T47D (cell line): ENCODE results near the gene RNF223.

Source experiments
- DNase-seq, 2 experiments: peaks; one replicate each; pipeline versions ENCODE4 v3.0.0 to v3.0.0-alpha.2; 2011 to 2012; ENCODE audit warnings: low read depth in 1 of 2, low spot score in 1 of 2
- JUND ChIP-seq: IDR thresholded peaks from 2 replicates; pipeline ENCODE4 v1.6.1; 2012; ENCODE audit warnings: low read depth
- in situ Hi-C: cut with HindIII; loops from 2 replicates; pipeline ENCODE4 v1.10.0; 2016; ENCODE audit warnings: low sequenced_read_pairs, low pct_unique_long_range_greater_than_20kb

RNF223 gene

DNA sequence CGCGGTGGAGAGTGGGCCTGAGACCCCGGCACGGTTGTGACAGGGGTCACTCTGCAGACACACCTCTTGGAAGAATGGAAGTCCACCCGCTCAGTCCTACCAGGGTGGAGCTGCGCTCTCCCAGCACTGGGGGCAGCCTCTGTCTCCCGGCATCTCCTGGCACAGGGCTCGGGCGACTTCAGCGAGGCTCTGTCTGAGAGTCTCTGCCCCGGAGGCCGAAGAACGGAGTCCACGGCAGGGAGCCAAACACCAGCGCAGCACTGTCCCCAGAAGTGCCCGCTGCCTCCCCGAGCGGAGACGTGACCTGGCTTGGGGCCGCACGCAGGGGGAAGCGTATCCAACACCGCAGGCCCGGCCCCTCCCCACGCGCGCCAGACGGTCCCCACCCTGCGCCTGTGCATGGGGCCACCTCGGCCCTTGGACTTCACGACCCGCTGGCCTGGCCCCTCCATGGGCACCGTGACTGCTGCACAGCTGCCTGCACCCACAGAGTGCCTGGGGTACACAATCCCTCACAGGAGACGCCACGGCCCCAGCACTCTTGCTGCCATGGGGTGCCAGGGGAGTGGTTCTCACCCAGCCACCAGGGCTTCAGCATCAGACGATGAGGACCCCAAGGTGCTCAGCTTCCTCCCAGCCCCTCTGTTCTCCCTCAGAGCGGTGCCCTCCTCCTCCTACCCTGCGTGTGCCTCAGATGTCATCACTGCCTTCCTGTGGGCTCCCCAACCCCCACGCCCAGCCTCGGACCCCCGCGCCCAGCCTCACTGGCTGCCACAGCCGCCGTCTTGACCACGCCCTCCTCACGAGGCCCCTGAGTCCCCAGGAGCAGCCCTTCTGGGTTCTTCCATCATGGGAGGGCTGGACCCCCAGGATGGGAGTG, 14.9 kb upstream of the RNF223 start:
- in situ Hi-C loops = no loop called here
- no peak for DNase-seq
- no peak for TF ChIP-seq JUND

GRCh38 chr1:1088029-1088800, 14.1 kb upstream of the RNF223 start:
- DNase-seq = no peak
- in situ Hi-C loops = no loop called here
- no peak for TF ChIP-seq JUND

DNA sequence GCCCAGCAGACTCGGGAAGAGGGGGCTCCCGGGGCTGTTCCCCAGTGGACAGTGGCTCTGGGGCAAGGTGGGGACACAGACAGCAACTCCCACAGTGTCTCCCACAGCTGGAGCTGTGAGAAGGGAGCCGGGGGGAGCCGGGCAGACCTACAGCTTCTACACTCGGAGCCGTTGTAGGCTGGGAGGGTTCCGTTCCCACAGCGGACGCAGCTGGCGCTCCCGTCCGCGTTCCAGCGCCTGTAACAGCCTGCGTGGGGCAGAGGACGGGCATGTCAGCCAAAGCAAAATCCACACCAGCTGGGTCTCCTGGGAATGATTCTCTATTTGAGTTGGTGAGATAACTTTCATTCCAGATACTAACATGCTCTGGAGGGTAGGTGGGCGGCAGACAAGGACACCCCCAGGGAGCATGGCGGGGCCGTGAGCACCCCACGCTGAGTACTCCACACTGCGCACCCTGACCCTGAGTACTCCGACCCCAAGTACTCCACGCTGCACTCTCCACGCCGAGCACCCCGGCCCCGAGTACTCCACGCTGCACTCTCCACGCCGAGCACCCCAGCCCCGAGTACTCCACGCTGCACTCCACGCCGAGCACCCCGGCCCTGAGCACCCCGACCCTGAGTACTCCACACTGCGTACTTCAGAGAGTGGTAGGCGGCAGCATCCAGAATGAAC, 13.4 kb upstream of the RNF223 start:
- in situ Hi-C loops = no loop called here
- no peak for TF ChIP-seq JUND
- DNase-seq = no peak

GRCh38 chr1:1086911-1087341, 12.8 kb upstream of the RNF223 start:
- no peak for DNase-seq
- TF ChIP-seq JUND = no peak
- in situ Hi-C loops = no loop called here

DNA sequence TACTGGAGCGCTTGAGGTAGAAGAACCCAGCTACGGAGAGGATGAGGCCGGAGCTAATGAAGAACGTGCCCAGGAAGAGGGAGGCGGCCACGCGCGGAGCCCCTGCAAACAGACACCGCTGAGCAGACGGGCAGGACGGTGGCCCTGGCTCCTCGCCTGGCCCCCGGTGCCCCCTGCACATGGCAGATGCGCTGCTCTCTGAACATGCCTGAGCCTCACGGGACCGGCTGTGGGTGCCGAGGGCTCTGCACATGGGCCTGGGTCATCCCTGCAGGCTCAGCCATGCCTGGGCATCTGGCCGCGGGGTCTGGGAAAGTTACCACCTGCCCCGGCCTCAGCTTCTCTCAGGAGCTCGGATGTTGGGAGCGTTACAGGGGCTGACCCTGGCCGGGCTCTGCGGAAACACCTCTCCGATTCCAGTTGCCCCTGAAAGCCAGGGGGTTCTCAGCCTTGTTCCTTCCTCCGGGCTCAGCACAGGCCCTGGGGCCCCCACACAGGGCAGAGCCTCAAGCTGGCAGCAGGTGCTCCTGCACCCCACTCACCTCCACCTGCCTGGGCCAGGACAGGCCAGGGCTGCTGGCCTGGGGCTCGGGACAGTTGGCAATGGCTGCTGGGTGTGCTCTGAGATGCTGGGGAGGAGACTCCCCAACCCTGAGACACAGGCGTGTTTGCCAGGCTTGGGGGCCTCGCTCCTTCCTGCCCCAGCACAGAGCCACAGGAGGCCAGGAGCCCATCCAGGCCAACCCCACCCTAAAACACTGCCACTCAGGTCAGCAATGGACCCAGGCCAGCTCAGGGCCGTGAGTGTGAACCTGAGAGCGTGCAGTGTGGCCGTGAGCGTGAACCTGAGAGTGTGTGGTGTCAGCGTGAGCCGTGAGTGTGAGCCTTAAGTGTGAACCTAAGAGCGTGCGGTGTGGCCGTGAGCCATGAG, 12.1 kb upstream of the RNF223 start:
- no peak for DNase-seq
- in situ Hi-C loops = no loop called here
- TF ChIP-seq JUND = no peak

DNA sequence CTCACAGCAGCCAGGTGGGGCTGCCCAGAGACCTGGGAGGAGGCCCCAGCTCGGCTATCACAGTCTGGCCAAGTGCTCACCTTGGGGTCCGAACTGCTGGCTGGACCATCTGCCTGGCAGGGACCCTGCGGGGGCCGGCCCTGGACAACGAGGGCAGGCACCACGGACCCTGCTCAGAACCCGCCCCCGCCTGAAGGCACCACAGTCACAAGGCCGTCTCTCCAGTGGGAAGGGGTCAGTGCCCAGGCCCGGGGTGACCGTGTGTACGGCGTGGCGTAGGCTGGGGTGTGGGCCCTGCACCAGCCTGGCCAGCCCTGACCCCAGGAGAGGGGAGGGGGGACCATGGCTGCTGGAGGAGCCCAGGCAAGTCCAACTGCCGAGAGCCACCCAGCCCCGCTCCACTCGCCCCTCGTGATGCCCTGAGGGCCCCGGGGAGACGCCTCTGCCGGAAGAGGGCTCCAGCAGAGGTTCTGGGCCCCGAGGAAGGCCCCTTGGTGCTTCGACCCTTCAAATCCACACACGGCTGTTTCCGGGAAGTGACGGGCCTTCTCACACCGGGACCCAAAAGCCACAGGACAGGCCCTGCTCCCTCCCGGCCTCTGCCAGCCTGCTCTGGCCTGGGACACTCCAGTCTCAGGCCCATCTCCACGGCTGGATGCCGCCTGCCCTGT, 11.2 kb upstream of the RNF223 start:
- in situ Hi-C loops = no loop called here
- no peak for TF ChIP-seq JUND
- no peak for DNase-seq

DNA sequence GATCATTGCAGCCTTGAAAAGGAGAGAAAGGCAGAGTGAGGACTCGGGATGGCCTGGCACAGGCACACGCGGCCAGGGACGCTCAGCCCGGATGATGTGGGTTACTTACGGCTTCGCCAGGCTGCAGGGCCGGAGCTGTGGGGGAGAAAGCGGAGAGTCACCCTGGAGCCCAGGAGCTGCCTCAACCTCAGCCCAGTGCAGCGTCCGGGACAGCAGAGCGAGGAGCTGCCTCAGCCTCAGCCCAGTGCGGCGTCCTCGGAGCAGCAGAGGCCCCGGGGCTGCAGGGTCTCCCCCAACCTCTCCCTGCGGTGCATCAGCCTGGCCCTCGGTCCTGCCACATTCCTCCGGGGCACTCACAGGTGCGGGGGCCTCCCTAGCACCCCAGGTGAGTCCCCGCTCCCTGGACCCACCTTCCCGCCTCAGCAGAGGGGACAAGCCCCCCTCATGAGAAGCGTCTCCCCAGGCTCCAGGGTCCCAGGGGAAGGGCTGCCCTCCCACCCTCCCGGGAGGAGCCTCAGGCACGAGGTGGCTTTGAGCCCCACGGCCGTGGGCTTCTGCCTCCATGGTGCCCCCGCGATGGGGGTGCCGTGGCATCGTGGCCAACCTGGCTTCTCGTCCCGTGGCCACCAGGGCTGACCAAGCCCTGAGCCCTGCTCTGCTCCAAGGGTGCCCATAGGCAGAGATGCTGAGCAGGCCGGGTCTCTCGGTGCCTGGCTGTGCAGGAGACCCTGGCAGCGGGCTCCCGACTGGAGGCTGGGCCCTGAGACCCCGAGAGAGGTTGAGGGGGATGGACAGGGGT, 10.5 kb upstream of the RNF223 start:
- no peak for DNase-seq
- TF ChIP-seq JUND = no peak
- in situ Hi-C loops = no loop called here

- in situ Hi-C loops = no loop called here
- no peak for TF ChIP-seq JUND
- DNase-seq = no peak
Measured at GRCh38 chr1:1083416-1084371, 9.6 kb upstream of the RNF223 start.

- in situ Hi-C loops = no loop called here
- no peak for DNase-seq
- TF ChIP-seq JUND = no peak
Measured at GRCh38 chr1:1082776-1083415, 8.8 kb upstream of the RNF223 start.

DNA sequence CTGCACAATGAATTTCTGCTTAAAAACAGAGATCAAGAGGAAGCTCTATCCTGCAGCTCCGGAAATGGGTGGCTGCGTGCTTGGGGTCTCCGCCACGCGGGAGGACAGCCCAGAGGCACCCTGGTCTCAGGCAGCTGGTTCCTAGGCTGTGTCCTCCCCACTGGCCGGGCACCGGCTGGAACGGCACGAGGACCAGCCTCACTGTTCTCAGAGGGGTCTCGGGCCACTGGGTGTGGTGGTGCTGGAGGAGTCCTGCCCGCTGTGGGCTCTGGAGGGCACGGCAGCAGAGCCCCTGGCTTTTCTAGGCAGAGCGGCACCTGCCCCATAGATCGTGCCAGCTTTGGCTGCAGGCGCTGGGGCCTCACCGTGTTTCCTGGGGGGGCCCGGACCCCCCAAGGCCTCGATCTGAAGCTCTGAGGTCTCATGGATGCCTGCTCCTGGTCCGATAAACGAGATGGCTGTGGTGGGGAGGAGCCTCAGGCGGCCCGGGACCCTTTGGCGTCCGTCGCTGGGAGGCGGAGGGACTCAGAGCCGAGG, 8.2 kb upstream of the RNF223 start:
- TF ChIP-seq JUND = no peak

More for the DNA sequence above, 8.2 kb upstream of the RNF223 start:
- no peak for DNase-seq
- in situ Hi-C loops = no loop called here
